Measurements from ENCODE around the gene HPSE2. TPM values are rescaled to one million over a fixed set of nuclear protein-coding genes. Genes with fewer than 3 reads are reported as not detected.

HPSE2 gene
- under 0.01 TPM in 1 of 2 replicates, not detected in the other for total RNA-seq

DNA sequence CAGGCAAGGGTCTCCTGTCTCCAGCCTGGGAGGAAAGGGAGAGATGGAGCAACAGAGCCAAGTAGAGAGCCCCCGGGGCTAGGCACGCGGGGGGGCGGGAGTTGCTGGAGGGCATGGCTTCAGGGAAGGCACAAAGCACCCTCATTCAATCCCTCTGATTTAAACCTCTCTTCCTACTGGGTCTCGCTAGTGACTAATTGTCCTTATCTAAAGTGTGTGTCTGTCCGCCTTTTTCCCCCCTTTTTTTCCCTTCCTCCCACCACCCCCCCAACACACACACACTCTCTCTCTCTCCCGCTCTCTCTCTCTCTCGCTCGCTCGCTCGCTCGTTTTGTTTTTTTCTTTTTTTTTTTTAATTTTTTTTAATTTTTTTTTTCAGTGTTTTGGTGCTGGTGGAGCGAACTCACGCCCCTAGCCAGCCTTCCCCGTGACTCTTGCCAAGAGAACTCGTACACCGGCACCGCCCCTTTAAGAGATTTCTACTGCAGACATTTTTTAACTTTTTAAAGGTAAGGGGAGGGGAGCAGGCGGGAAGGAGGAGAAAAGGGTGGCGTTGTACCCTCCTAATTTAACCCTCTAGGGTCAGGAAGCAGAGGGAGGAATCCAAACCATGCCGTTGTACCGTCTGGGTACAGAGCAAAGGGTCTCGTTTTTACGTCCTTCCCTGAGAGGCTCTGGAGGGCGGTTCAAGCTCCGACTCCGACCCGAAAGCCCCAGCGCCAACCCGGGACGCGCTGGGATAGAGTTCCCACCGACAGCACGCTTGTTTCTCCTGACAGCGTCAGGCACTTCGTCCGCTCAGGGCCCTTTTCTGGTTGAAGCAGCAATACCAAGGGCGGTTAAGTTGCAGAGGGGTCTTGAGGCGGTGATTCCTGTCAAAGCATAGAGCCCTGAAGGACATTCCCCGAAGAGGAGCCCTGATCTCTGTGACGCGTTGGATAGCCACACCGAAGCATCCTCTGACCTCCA is at the start of gene HPSE2:
Gene HPSE2, minus strand, starts transcription at position 195 of the 969 bp plus-strand sequence.

DNA sequence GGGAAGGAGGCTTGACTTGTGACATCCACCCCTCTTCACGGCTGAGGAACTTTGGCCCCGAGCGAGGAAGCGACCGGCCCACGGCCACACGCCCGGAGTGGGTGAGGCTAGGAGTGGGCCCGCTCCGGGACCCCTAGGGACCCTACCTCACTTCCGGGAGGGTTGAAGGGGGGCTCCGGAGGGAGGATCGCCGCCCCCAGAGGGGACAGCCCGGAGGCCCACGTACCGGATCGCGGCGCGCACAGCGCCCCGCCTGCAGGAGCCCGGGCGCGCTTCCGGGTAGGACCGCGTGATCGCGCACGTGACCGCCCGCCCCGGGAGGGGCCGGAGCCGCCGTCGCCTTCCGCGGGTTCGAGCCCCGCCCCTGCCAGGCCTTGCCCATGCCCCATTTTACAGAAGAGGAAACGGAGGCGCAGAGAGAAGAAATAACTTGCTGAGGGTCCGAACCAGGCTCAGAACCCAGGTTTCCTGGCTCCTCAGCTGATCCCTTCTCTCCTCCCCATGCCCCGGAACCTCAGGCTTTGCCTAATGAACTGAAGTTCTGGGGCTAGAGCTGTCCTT is 788.9 kb downstream of the HPSE2 start, which contains the start of gene HPS1:
Gene HPS1, minus strand, starts transcription at position 275 of the 561 bp plus-strand sequence. CDS start 3,695 bp downstream, outside the sequence.

DNA sequence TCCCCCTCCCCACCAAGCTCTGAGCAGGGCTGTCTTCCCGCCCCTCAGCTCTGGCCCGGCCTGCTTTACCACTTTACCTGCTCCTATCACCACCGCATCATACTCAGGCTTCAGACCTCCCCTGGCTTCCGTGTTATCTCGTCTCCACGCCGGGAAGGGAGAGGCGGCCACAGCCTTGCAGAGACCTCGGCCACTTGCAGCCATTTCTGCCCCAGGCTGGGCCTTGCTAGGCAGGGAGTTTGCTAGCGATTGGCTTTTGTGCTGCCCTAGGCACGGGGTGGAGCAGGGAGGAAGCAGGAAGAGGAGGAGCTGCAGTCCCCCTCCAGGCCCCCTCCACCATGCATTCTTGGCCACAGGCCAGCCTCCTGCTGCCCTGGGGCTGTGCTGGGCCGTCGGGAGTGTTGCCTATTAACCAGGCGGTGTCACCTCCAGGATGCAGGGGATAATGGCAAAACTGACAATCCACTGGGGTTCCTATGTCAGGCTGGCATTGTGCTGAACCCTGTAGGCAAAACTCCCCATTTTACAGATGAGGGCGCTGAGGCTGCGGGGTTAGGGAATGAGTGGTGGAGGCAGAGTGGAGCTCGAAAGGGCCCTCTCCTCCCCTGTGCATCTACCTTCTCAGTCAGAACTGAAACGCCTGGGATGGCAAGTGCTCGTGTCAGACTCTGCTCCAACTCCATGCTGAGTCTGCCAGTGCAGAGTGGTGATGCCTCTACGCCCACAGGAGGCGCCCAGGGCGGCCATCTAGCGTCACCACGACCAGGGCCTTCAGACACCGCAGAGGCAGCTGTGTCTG is 820.5 kb downstream of the HPSE2 start, which contains the start of gene PYROXD2:
Gene PYROXD2, minus strand, starts transcription at position 251 of the 799 bp plus-strand sequence. Its CDS starts 47 bp downstream, at position 204.

Other genes with a start within 250 kb of the HPSE2 start
- gene CNNM1, start 93.5 kb upstream of the HPSE2 start, total RNA-seq = under 0.01 TPM in 2 replicates
- gene GOT1, start 194.8 kb upstream of the HPSE2 start, total RNA-seq = 14.6 and 17.1 TPM in 2 replicates